Duodenal mucosa (tissue), 2 donors: ENCODE data around the gene SPHK1.

ENCODE experiments used
- H3K27ac ChIP-seq: one replicate; pipeline ENCODE4 v1.7.0; 2013; ENCODE audit warnings: low read depth, low read length
- H3K27me3 ChIP-seq, 2 donors: one replicate each; pipeline ENCODE4 v1.7.0; 2013; ENCODE audit warnings: low read length in 2 of 2, control low read depth in 1 of 2; ENCODE audit not compliant: insufficient read depth in 2 of 2, control insufficient read depth in 1 of 2
- H3K36me3 ChIP-seq, 2 donors: one replicate each; pipeline ENCODE4 v1.7.0; 2013; ENCODE audit warnings: low read length in 2 of 2, control low read depth in 1 of 2; ENCODE audit not compliant: insufficient read depth in 2 of 2, control insufficient read depth in 1 of 2
- H3K4me1 ChIP-seq, 2 donors: one replicate each; pipeline ENCODE4 v1.7.0; 2013; ENCODE audit warnings: low read length in 2 of 2, control low read depth in 1 of 2; ENCODE audit not compliant: insufficient read depth in 2 of 2, control insufficient read depth in 1 of 2
- H3K4me3 ChIP-seq, 2 donors: one replicate each; pipeline ENCODE4 v1.7.0; 2013; ENCODE audit warnings: low read length in 2 of 2, low read depth in 1 of 2
- H3K9ac ChIP-seq, 2 donors: one replicate each; pipeline ENCODE4 v1.7.0; 2013; ENCODE audit warnings: low read length in 2 of 2, low read depth in 1 of 2
- H3K9me3 ChIP-seq, 2 donors: one replicate each; pipeline ENCODE4 v1.7.0; 2013; ENCODE audit warnings: low read length in 2 of 2, control low read depth in 1 of 2; ENCODE audit not compliant: control insufficient read depth in 1 of 2

The SPHK1 gene

GRCh38 chr17:76417499-76418143 is 33.2 kb downstream of the SPHK1 start:
- Histone ChIP-seq H3K9ac (no peak overlapping the region), H3K27ac (no peak overlapping the region), H3K9me3 (no peaks in the 10 kb centered on the region), H3K4me1 (peaks cover 30 to 31% of the 10 kb centered on the region in 2 donors), H3K27me3 (no peaks in the 10 kb centered on the region), H3K4me3 (no peak overlapping the region), H3K36me3 (peaks cover 0 to 13% of the 10 kb centered on the region in 2 donors)

GRCh38 chr17:76419576-76420260 is 35.3 kb downstream of the SPHK1 start:
- Histone ChIP-seq H3K9ac (no peak overlapping the region), H3K4me3 (no peak overlapping the region), H3K36me3 (peaks cover 0 to 13% of the 10 kb centered on the region in 2 donors), H3K9me3 (no peaks in the 10 kb centered on the region), H3K27ac (no peak overlapping the region), H3K4me1 (peaks cover 26 to 27% of the 10 kb centered on the region in 2 donors), H3K27me3 (no peaks in the 10 kb centered on the region)

- H3K4me3 ChIP-seq, result no peak overlapping the region
- H3K27me3 ChIP-seq, result no peaks in the 10 kb centered on the region
- peaks cover 21 to 22% of the 10 kb centered on the region in 2 donors for H3K4me1 ChIP-seq
- no peaks in the 10 kb centered on the region for H3K9me3 ChIP-seq
- H3K27ac ChIP-seq, result no peak overlapping the region
- H3K9ac ChIP-seq, result no peak overlapping the region
- peaks cover 0 to 13% of the 10 kb centered on the region in 2 donors for H3K36me3 ChIP-seq
Measured at GRCh38 chr17:76420356-76421043, 36.1 kb downstream of the SPHK1 start.

GRCh38 chr17:76421044-76421407 is 36.6 kb downstream of the SPHK1 start:
- Histone ChIP-seq H3K4me3 (no peak overlapping the region), H3K9ac (no peak overlapping the region), H3K9me3 (no peaks in the 10 kb centered on the region), H3K4me1 (peaks cover 21 to 22% of the 10 kb centered on the region in 2 donors), H3K27me3 (no peaks in the 10 kb centered on the region), H3K36me3 (peaks cover 0 to 13% of the 10 kb centered on the region in 2 donors), H3K27ac (no peak overlapping the region)

- Histone ChIP-seq H3K27ac (no peak overlapping the region), H3K4me1 (peaks cover 14 to 16% of the 10 kb centered on the region in 2 donors), H3K9me3 (no peaks in the 10 kb centered on the region), H3K4me3 (no peak overlapping the region), H3K9ac (no peak overlapping the region), H3K36me3 (peaks cover 0 to 7% of the 10 kb centered on the region in 2 donors), H3K27me3 (no peaks in the 10 kb centered on the region)
Measured at GRCh38 chr17:76422406-76422805, 38.0 kb downstream of the SPHK1 start.

GRCh38 chr17:76422860-76423259 is 38.5 kb downstream of the SPHK1 start:
- H3K9ac ChIP-seq, result no peak overlapping the region
- H3K4me1 ChIP-seq, result peaks cover 14 to 16% of the 10 kb centered on the region in 2 donors
- no peak overlapping the region for H3K4me3 ChIP-seq
- peaks cover 0 to 3% of the 10 kb centered on the region in 2 donors for H3K36me3 ChIP-seq
- no peaks in the 10 kb centered on the region for H3K27me3 ChIP-seq
- no peaks in the 10 kb centered on the region for H3K9me3 ChIP-seq
- no peak overlapping the region for H3K27ac ChIP-seq

- Histone ChIP-seq H3K9me3 (no peaks in the 10 kb centered on the region), H3K27ac (no peak overlapping the region), H3K4me3 (no peak overlapping the region), H3K4me1 (peaks cover 8% of the 10 kb centered on the region in 2 donors), H3K27me3 (no peaks in the 10 kb centered on the region), H3K36me3 (no peaks in the 10 kb centered on the region), H3K9ac (no peak overlapping the region)
Measured at GRCh38 chr17:76426853-76427252, 42.4 kb downstream of the SPHK1 start.

- Histone ChIP-seq H3K4me3 (no peak overlapping the region), H3K36me3 (no peaks in the 10 kb centered on the region), H3K27me3 (no peaks in the 10 kb centered on the region), H3K4me1 (peaks cover 8% of the 10 kb centered on the region in 2 donors), H3K9ac (no peak overlapping the region), H3K27ac (no peak overlapping the region), H3K9me3 (no peaks in the 10 kb centered on the region)
Measured at GRCh38 chr17:76427501-76428231, 43.3 kb downstream of the SPHK1 start.

- H3K9me3 ChIP-seq, result no peaks in the 10 kb centered on the region
- no peaks in the 10 kb centered on the region for H3K36me3 ChIP-seq
- no peak overlapping the region for H3K4me3 ChIP-seq
- no peaks in the 10 kb centered on the region for H3K27me3 ChIP-seq
- H3K27ac ChIP-seq, result no peak overlapping the region
- H3K9ac ChIP-seq, result no peak overlapping the region
- peaks cover 8% of the 10 kb centered on the region in 2 donors for H3K4me1 ChIP-seq
Measured at GRCh38 chr17:76428511-76428910, 44.1 kb downstream of the SPHK1 start.

- Histone ChIP-seq H3K4me1 (peaks cover 8% of the 10 kb centered on the region in 2 donors), H3K36me3 (peaks cover 0 to 6% of the 10 kb centered on the region in 2 donors), H3K27ac (no peak overlapping the region), H3K9me3 (no peaks in the 10 kb centered on the region), H3K4me3 (no peak overlapping the region), H3K9ac (no peak overlapping the region), H3K27me3 (no peaks in the 10 kb centered on the region)
Measured at GRCh38 chr17:76431509-76431908, 47.1 kb downstream of the SPHK1 start.
